WTC11 (cell line): ENCODE measurements around the gene ITK.

Source experiments
- CREM ChIP-seq: sonication (generic); formaldehyde crosslinking; IDR thresholded peaks from 2 replicates; pipeline ENCODE4 v1.8.1; 2022; ENCODE audit warnings: mild to moderate bottlenecking, missing genetic modification reagents, moderate library complexity
- CTCF ChIP-seq: fragments of 200-600 bp; IDR thresholded peaks from 2 replicates; pipeline ENCODE4 v1.8.0; 2022; ENCODE audit warnings: antibody characterized with exemption
- NFYB ChIP-seq: sonication (generic); formaldehyde crosslinking; conservative IDR thresholded peaks from 2 replicates; pipeline ENCODE4 v1.8.0; 2022; ENCODE audit warnings: low read depth, missing genetic modification reagents
- SP1 ChIP-seq: sonication (generic); formaldehyde crosslinking; conservative IDR thresholded peaks from 2 replicates; pipeline ENCODE4 v1.8.1; 2022; ENCODE audit warnings: missing genetic modification reagents
- ZNF232 ChIP-seq: sonication (generic); formaldehyde crosslinking; IDR thresholded peaks from 2 replicates; pipeline ENCODE4 v1.8.0; 2022; ENCODE audit warnings: mild to moderate bottlenecking, missing genetic modification reagents
- ZNF423 ChIP-seq: fragments of 250-450 bp; sonication (Bioruptor Pico); IDR thresholded peaks from 2 replicates; pipeline ENCODE4 v2.1.2; 2022; ENCODE audit warnings: mild to moderate bottlenecking, moderate library complexity

DNA sequence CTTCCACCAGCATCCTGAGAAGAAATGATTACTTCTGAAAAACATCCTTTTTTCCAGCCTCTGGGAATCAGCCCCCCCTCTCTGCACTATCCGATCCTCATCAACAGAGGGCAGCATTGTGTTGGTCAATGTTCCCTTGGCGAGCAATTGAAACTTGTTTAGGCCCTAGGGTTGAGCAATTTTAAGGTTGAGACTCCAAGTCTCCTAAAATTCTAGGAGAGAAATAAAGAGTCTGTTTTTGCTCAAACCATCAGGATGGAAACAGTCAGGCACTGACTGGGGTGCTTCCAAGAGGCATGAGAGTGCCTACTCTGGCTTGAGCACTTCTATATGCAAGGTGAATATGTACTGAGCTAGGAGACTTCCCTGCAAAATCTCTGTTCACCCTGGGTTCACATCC, 72.9 kb downstream of the ITK start:
- TF ChIP-seq CTCF, result peak; percentile 75
- no peak for TF ChIP-seq SP1 (CRISPR knock-in tag)
- TF ChIP-seq NFYB (CRISPR knock-in tag), result no peak
- no peak for TF ChIP-seq ZNF232 (CRISPR knock-in tag)
- no peak for TF ChIP-seq CREM (CRISPR knock-in tag)
- TF ChIP-seq ZNF423, result no peak
